IMR-90 (cell line): ENCODE data around the gene PAQR4. TPM values are rescaled to one million over a fixed set of nuclear protein-coding genes. Genes with fewer than 3 reads are reported as not detected.

Source experiments
- ATAC-seq: fragments of 200-7000 bp; cut with Tn5 transposase; 2 replicates; pipeline ENCODE4 v1.9.1; 2020; ENCODE audit warnings: low read depth, mild to moderate bottlenecking, moderate library complexity
- BruUV-seq: library from RNA; stranded (reverse); fragments of 400-500 nt; replicated peaks from 2 replicates; lab custom pipeline; 2021; lab: Mats Ljungman, UMichigan
- CTCF ChIA-PET: fragments of 300-600 bp; formaldehyde crosslinking; extraction: SDS; loops from one replicate; lab custom pipeline; 2021; ENCODE audit warnings: antibody characterized with exemption; lab: Yijun Ruan, JAX
- POLR2A ChIA-PET: fragments of 300-600 bp; sonication (Branson Sonifier 250); formaldehyde crosslinking; loops from one replicate; lab custom pipeline; 2022; ENCODE audit warnings: antibody characterized with exemption; ENCODE audit not compliant: unreplicated experiment; lab: Charles Lee
- DNase-seq: peaks from one replicate; pipeline ENCODE4 v3.0.0; 2013
- H2AFZ ChIP-seq: replicated peaks from 2 replicates; pipeline ENCODE3; 2013; ENCODE audit warnings: low read length, mild to moderate bottlenecking; ENCODE audit not compliant: poor library complexity
- H2AK5ac ChIP-seq: 2 replicates; pipeline ENCODE4 v1.6.1; 2013; ENCODE audit warnings: low read depth, low read length, inconsistent platforms
- H2AK9ac ChIP-seq: replicated peaks from 2 replicates; pipeline ENCODE3; 2013; ENCODE audit warnings: mild to moderate bottlenecking, low read depth, low read length, moderate library complexity; ENCODE audit not compliant: poor library complexity
- H2BK120ac ChIP-seq: 2 replicates; pipeline ENCODE4 v1.6.1; 2013; ENCODE audit warnings: low read depth, low read length, inconsistent platforms
- H2BK15ac ChIP-seq: 3 replicates; pipeline ENCODE4 v1.6.1; 2013; ENCODE audit warnings: low read depth, low read length, inconsistent platforms
- H2BK20ac ChIP-seq: 2 replicates; pipeline ENCODE4 v1.6.1; 2013; ENCODE audit warnings: low read depth, mild to moderate bottlenecking, inconsistent platforms, low read length, moderate library complexity
- H2BK5ac ChIP-seq: 2 replicates; pipeline ENCODE4 v1.6.1; 2013; ENCODE audit warnings: mild to moderate bottlenecking, low read depth, low read length, inconsistent platforms; ENCODE audit not compliant: poor library complexity, severe bottlenecking
- H3K14ac ChIP-seq: replicated peaks from 2 replicates; pipeline ENCODE4 v1.6.1; 2013; ENCODE audit warnings: low read depth, low read length, inconsistent platforms
- H3K18ac ChIP-seq: 2 replicates; pipeline ENCODE4 v1.6.1; 2013; ENCODE audit warnings: low read depth, low read length, control low read depth
- H3K23ac ChIP-seq: 2 replicates; pipeline ENCODE4 v1.6.1; 2013; ENCODE audit warnings: low read depth, low read length, inconsistent platforms
- H3K27ac ChIP-seq: 2 replicates; pipeline ENCODE4 v1.5.1; 2013; ENCODE audit warnings: mild to moderate bottlenecking, control low read depth, low read length; ENCODE audit not compliant: insufficient read depth
- H3K27me3 ChIP-seq: 2 replicates; pipeline ENCODE4 v1.6.1; 2013; ENCODE audit warnings: low read length; ENCODE audit not compliant: control insufficient read depth, insufficient read depth
- H3K36me3 ChIP-seq: 2 replicates; pipeline ENCODE4 v1.6.1; 2013; ENCODE audit warnings: low read length, mixed read lengths; ENCODE audit not compliant: control insufficient read depth, insufficient read depth
- H3K4ac ChIP-seq: 2 replicates; pipeline ENCODE4 v1.6.1; 2013; ENCODE audit warnings: low read depth, low read length, inconsistent platforms
- H3K4me1 ChIP-seq: 2 replicates; pipeline ENCODE4 v1.6.1; 2013; ENCODE audit warnings: low read length, mixed read lengths; ENCODE audit not compliant: control insufficient read depth, insufficient read depth
- H3K4me2 ChIP-seq: 2 replicates; pipeline ENCODE4 v1.6.1; 2013; ENCODE audit warnings: low read depth, mild to moderate bottlenecking, control low read depth, low read length, moderate library complexity
- H3K4me3 ChIP-seq: 2 replicates; pipeline ENCODE4 v1.5.1; 2013; ENCODE audit warnings: low read depth, mild to moderate bottlenecking, control low read depth, low read length, moderate library complexity; ENCODE audit not compliant: insufficient read depth
- H3K56ac ChIP-seq: 2 replicates; pipeline ENCODE4 v1.6.1; 2013; ENCODE audit warnings: low read length, inconsistent platforms; ENCODE audit not compliant: insufficient read depth; ENCODE audit errors: extremely low read depth
- H3K79me1 ChIP-seq, 2 experiments: 2 replicates each; pipeline ENCODE4 v1.6.1; 2013; ENCODE audit warnings: low read length in 2 of 2, inconsistent platforms in 1 of 2, low read depth in 1 of 2
- H3K9ac ChIP-seq: 2 replicates; pipeline ENCODE4 v1.6.1; 2013; ENCODE audit warnings: low read depth, low read length, control low read depth
- H3K9me1 ChIP-seq: 2 replicates; pipeline ENCODE4 v1.6.1; 2013; ENCODE audit warnings: low read length, inconsistent platforms; ENCODE audit not compliant: insufficient read depth
- H3K9me3 ChIP-seq: 2 replicates; pipeline ENCODE4 v1.6.1; 2013; ENCODE audit warnings: low read length; ENCODE audit not compliant: control insufficient read depth, insufficient read depth
- H4K20me1 ChIP-seq: 2 replicates; pipeline ENCODE4 v1.6.1; 2013; ENCODE audit warnings: low read length, inconsistent platforms; ENCODE audit not compliant: insufficient read depth
- H4K5ac ChIP-seq: 2 replicates; pipeline ENCODE4 v1.6.1; 2013; ENCODE audit warnings: mild to moderate bottlenecking, low read depth, low read length, control low read depth
- H4K8ac ChIP-seq, 2 experiments: 2 replicates each; pipeline ENCODE4 v1.6.1; 2013; ENCODE audit warnings: low read depth in 2 of 2, low read length in 2 of 2, control low read depth in 1 of 2, inconsistent platforms in 1 of 2
- H4K91ac ChIP-seq: 2 replicates; pipeline ENCODE4 v1.6.1; 2013; ENCODE audit warnings: low read depth, low read length, inconsistent platforms; ENCODE audit not compliant: insufficient read depth
- RCOR1 ChIP-seq: IDR thresholded peaks from 2 replicates; pipeline ENCODE4 v1.6.1; 2012; ENCODE audit warnings: mild to moderate bottlenecking, low read length, improper control_type of control experiment; ENCODE audit not compliant: insufficient replicate concordance
- RFX5 ChIP-seq: IDR thresholded peaks from 2 replicates; pipeline ENCODE4 v1.8.0; 2012; ENCODE audit warnings: low read depth, mild to moderate bottlenecking, low read length, moderate library complexity
- WGBS, 2 experiments: methylation state at CpG; one replicate each; pipeline versions ENCODE4 v1.1.5 to v1.1.7; 2013; ENCODE audit warnings: missing lambda C conversion rate in 2 of 2; ENCODE audit not compliant: insufficient read length in 1 of 2; ENCODE audit errors: extremely low coverage in 2 of 2; 5-methylcytosine and 5-hydroxymethylcytosine counted together
- dilution Hi-C: fragments of 300-500 bp; cut with HindIII; formaldehyde crosslinking; loops from one replicate; pipeline ENCODE4 v1.14.3; 2018; ENCODE audit warnings: low sequenced_read_pairs; ENCODE audit not compliant: unreplicated experiment
- in situ Hi-C: fragments of 300-500 bp; cut with MboI; formaldehyde crosslinking; loops from 3 replicates; pipeline ENCODE4 v1.14.3; 2019; ENCODE audit warnings: low sequenced_read_pairs, inconsistent platforms, mixed read lengths
- intact Hi-C: fragments of 100-400 bp; cut with micrococcal nuclease; formaldehyde crosslinking; loops from 2 replicates; pipeline ENCODE4 v1.10.0; 2022
- polyA plus RNA-seq, 3 experiments: library from polyadenylated mRNA; depleted of rRNA; stranded (reverse); fragments of >200 nt; gene quantifications; 2 replicates each; pipeline ENCODE4 v1.2.3, GENCODE V29; 2012; ENCODE audit warnings: low replicate concordance in 1 of 3
- total RNA-seq: library from RNA; depleted of rRNA; stranded (reverse); fragments of >200 nt; gene quantifications from 2 replicates; pipeline ENCODE4 v1.2.3, GENCODE V29; 2012

PAQR4 gene
- total and polyA plus RNA-seq, 2 of the 4 experiments (the other 2 are of a cell fraction) = 2.2 to 10.0 TPM

- Histone ChIP-seq H4K8ac (no peak overlapping the region), H2BK15ac (no peak overlapping the region), H4K91ac (no peak overlapping the region), H3K9me1 (0 out of 2 replicates have a peak, but pooled peaks cover 1% of the 10 kb centered on the region), H3K14ac (no peak overlapping the region), H3K23ac (no peak overlapping the region), H3K27ac (no peak overlapping the region), H4K20me1 (peaks cover 6% of the 10 kb centered on the region; the same call in 1 of the 2 replicates), H3K4me3 (no peak overlapping the region), H2BK5ac (no peak overlapping the region), H3K36me3 (peaks cover 2% of the 10 kb centered on the region; the same call in 1 of the 2 replicates), H4K5ac (no peak overlapping the region), H3K4me1 (peaks cover 4% of the 10 kb centered on the region), H3K56ac (no peak overlapping the region), H2BK20ac (no peak overlapping the region), H3K79me1 (peaks cover 14 to 26% of the 10 kb centered on the region in 2 experiments), H3K27me3 (no peaks in the 10 kb centered on the region), H2AK5ac (no peak overlapping the region), H3K18ac (no peak overlapping the region), H3K4ac (no peak overlapping the region), H2AK9ac (no peak overlapping the region), H3K9me3 (no peaks in the 10 kb centered on the region), H3K9ac (no peak overlapping the region), H3K4me2 (no peak overlapping the region), H2AFZ (no peak overlapping the region), H2BK120ac (no peak overlapping the region)
- intact Hi-C loops = no loop called here
- WGBS, 2 experiments = 100% methylated on average over 2 of the region's 15 CpGs; no CpG with 5 or more reads in 1 of the 2 experiments
- no TSS peak for BruUV-seq
- POLR2A ChIA-PET = no interaction called here
- dilution Hi-C loops = no loop called here
- TF ChIP-seq RFX5 = no peak
- TF ChIP-seq RCOR1 = no peak
- ATAC-seq (no peak), DNase-seq (no peak)
- CTCF ChIA-PET = no interaction called here
- in situ Hi-C loops = no loop called here
Measured at GRCh38 chr16:2976673-2977072, 7.5 kb downstream of the PAQR4 start.
